Bronchial epithelial cell (primary cell): ENCODE measurements around the gene TMTC1. TPM values are rescaled to one million over a fixed set of nuclear protein-coding genes. Genes with fewer than 3 reads are reported as not detected.

Source experiments
- DNase-seq: peaks from one replicate; pipeline ENCODE4 v3.0.0-alpha.2; 2010; ENCODE audit warnings: low read depth
- FAIRE-seq: peaks from 2 replicates; lab custom pipeline; 2011; peaks lifted over from hg19 to GRCh38; lab: Jason Lieb, UNC
- H3K27me3 ChIP-seq: 2 replicates; pipeline ENCODE4 v1.5.1; 2011; ENCODE audit warnings: low read length; ENCODE audit not compliant: control insufficient read depth, insufficient read depth
- H3K36me3 ChIP-seq: 2 replicates; pipeline ENCODE4 v1.5.1; 2011; ENCODE audit warnings: low read length; ENCODE audit not compliant: control insufficient read depth, insufficient read depth
- H3K4me3 ChIP-seq: 2 replicates; pipeline ENCODE4 v1.5.1; 2011; ENCODE audit warnings: mild to moderate bottlenecking, low read depth, low read length, control low read depth
- total RNA-seq: library from RNA; depleted of rRNA; stranded (reverse); fragments of >200 nt; gene quantifications from 2 replicates; pipeline ENCODE4 v1.2.1, GENCODE V29; 2014
- TF ChIP-seq, protein P1 (sequence below): IDR thresholded peaks from 2 replicates; pipeline ENCODE4 v1.5.1; 2011; ENCODE audit warnings: mild to moderate bottlenecking, moderate library complexity, low read length, control low read depth, inconsistent platforms; ENCODE audit not compliant: insufficient read depth, severe bottlenecking

Gene TMTC1
- total RNA-seq, 1 donor from 2014 or later = 4.5 TPM

DNA sequence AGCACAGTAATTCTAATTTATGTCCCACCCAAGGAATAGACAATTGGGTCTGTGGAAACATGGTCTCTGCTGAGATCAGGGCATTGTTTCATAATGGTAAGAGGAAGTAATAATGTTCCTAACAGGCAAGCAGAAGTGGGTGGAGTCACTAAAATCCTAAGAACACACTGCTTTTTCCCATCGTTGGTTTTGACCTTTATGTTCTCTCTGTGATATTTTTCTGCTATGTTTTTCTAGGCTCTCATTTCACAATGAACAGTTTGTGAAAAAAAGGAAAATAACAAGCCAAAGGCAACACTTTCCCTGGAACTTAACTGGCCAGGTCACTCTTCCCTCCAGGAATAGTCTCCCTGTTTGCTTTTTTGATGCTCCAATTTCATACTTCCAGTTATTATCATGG is 205.7 kb downstream of the TMTC1 start:
- Histone ChIP-seq H3K36me3 (no peaks in the 10 kb centered on the region), H3K4me3 (no peak overlapping the region), H3K27me3 (no peaks in the 10 kb centered on the region)
- FAIRE-seq (no peak), DNase-seq (no peak)
- TF ChIP-seq, protein P1, sequence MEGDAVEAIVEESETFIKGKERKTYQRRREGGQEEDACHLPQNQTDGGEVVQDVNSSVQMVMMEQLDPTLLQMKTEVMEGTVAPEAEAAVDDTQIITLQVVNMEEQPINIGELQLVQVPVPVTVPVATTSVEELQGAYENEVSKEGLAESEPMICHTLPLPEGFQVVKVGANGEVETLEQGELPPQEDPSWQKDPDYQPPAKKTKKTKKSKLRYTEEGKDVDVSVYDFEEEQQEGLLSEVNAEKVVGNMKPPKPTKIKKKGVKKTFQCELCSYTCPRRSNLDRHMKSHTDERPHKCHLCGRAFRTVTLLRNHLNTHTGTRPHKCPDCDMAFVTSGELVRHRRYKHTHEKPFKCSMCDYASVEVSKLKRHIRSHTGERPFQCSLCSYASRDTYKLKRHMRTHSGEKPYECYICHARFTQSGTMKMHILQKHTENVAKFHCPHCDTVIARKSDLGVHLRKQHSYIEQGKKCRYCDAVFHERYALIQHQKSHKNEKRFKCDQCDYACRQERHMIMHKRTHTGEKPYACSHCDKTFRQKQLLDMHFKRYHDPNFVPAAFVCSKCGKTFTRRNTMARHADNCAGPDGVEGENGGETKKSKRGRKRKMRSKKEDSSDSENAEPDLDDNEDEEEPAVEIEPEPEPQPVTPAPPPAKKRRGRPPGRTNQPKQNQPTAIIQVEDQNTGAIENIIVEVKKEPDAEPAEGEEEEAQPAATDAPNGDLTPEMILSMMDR = no peak

DNA sequence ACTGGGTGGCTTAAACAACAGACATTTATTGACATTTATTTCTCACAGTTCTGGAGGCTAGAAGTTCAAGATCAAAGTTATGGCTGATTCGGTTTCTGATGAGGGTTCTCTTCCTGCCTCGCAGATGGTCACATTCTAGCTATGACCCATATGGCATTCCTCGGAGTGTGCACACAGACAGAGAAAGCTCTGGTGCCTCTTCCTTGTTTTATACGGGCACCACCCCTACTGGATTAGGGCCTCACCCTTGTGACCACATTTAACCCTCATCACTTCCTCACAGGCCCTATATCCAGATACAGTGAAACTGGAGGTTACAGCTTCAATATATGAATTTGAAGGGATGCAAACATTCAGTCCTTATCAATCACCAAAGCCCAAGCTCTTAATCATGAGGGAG is 209.2 kb downstream of the TMTC1 start:
- DNase-seq (no peak), FAIRE-seq (no peak)
- TF ChIP-seq, protein P1 = no peak
- H3K36me3 ChIP-seq = no peaks in the 10 kb centered on the region
- no peak overlapping the region for H3K4me3 ChIP-seq
- no peaks in the 10 kb centered on the region for H3K27me3 ChIP-seq

DNA sequence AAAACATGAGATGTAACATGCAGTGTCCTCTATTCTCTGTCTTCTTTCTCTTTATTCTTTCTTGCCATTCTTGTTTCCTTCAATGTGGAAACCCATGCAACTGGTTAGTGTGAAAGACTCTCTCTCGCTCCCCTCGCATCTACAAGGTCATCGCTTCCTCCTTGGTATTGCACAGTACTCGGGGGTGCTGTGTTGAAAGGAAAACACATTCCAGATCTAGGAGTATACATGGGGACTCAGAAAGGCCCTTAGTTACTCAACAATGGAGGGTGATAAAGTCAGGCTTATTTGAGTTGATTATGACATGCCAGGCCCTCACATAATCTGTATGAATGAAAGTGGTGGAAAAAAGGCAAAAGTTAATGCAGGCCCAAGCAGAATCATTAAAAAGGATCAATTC is 210.8 kb downstream of the TMTC1 start:
- DNase-seq = no peak
- no peaks in the 10 kb centered on the region for H3K27me3 ChIP-seq
- no peak overlapping the region for H3K4me3 ChIP-seq
- FAIRE-seq = no peak
- TF ChIP-seq, protein P1 = no peak
- no peaks in the 10 kb centered on the region for H3K36me3 ChIP-seq

DNA sequence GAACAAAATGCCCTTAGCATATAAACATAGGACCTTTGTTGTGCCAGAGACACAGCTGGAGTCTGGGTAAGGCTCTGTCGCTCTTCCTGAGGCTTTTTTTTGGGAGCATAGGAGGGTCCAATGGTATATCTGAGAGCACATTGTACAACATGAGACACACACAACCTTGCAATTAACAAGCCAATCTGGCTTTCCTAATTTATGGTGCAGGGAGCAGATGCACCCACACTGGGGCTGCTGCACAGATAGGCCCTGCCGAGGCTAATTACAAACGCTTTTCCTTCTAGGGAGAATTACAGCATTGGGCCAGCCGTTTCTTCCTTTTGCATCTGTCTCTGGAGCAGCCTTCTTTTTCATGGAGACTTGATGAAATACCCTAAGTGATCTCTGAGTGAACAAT is 211.3 kb downstream of the TMTC1 start:
- FAIRE-seq (no peak), DNase-seq (no peak)
- no peaks in the 10 kb centered on the region for H3K27me3 ChIP-seq
- TF ChIP-seq, protein P1 = no peak
- no peak overlapping the region for H3K4me3 ChIP-seq
- H3K36me3 ChIP-seq = no peaks in the 10 kb centered on the region

DNA sequence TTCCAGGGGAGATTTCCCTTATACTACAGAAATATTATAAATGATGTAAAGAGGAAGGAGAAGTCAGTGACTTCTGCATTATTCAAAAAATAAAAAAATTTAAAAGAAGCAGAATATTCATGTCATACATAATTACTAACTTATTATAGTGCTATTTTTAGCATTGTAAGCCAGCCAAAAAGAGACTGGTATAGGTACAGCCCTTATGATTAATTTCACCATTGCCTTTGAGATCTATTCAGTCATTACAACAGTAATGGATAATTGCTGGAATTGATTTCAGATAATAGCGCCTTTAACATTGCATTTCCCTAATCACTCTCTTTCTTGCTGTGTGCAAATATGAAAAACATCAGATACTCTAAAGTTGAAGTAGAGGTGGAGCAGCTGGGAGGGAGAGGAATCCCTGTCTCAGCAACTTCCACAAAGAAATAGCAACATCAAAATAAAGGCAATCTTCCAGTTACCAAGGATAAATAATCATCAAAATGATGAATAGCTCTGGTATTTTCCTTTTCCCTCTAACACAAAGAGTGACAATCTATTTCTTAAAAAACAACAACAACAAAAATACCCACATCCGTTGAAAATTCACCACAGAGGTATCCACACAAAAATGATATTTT is 214.5 kb downstream of the TMTC1 start:
- TF ChIP-seq, protein P1 = no peak
- FAIRE-seq (no peak), DNase-seq (no peak)
- Histone ChIP-seq H3K27me3 (no peaks in the 10 kb centered on the region), H3K4me3 (no peak overlapping the region), H3K36me3 (no peaks in the 10 kb centered on the region)

DNA sequence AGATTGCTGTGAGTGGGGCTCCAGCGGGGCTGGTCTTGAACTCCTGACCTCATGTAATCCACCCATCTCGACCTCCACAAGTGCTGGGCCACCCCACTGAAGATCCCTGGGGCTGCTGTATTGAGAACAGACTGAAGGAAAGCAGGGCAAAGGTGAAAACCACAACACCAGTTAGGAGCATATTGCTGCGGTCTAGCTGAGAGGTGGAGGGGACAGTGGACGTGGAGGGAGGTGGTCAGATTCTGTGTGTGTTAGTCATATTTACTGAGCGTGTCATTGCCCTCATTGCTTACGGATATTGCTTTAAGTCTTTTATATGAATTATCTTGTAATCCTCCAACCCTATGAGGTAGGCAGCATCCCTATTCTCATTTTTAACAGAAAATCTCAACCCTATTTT is 217.3 kb downstream of the TMTC1 start:
- DNase-seq (peak; percentile 15), FAIRE-seq (peak; percentile 23)
- TF ChIP-seq, protein P1 = no peak
- no peaks in the 10 kb centered on the region for H3K27me3 ChIP-seq
- H3K4me3 ChIP-seq = no peak overlapping the region
- no peaks in the 10 kb centered on the region for H3K36me3 ChIP-seq
